Activated CD4-positive, alpha-beta T cell treated with anti-CD3 and anti-CD28 coated beads, Interleukin-2, amount 50 U/mL, for 24 hours (primary cell): ENCODE results near the gene NRG2.

ENCODE experiments used
- DNase-seq, 2 donors: peaks; one replicate each; pipeline ENCODE4 v3.0.0-alpha.2; 2020; ENCODE audit warnings: low read depth in 1 of 2, low spot score in 1 of 2

Gene NRG2

DNA sequence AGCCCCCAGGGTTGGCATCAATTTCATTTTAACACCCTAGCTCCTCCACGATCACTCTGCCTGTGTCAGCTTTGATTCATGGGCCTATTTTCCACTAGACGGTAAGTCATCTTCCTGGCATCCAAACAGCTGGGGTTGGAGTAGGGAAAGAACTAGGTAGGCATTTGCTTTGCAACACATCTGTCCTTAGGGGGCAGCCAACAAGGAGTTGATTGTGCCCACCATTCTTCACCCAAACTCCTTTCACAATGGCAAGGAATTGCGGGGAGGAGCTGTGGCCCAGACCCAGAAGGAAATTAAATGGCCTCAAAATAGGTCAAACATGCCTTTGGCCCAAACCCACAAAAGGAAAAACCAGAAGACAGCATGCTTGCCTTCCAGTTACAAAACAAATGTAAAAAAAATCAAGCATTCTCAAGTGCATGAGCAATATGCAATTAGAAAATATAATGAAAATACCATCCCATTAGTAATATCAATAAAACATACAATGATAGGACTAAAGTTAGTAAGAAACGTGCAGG, 71.8 kb downstream of the NRG2 start:
- DNase-seq = no peak

DNA sequence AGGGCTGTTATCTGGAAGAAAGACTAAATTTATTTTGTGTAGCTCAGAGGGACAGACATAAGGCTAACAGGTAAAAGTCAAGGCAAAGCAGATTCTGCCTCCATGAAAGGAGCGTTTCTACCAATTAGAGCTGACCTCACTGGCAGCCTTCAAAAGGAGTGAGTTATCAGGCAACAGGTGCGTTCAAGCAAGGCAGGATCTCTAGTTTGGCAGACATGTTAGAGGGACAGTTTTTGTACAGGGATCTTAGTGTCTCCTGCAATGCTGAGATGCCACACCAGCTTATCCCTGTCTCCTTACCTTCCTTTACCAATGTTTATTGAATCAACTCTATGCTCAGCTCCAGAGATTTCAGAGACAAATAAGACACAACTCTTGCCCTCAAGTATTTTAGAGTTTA, 73.8 kb downstream of the NRG2 start:
- DNase-seq = no peak

DNA sequence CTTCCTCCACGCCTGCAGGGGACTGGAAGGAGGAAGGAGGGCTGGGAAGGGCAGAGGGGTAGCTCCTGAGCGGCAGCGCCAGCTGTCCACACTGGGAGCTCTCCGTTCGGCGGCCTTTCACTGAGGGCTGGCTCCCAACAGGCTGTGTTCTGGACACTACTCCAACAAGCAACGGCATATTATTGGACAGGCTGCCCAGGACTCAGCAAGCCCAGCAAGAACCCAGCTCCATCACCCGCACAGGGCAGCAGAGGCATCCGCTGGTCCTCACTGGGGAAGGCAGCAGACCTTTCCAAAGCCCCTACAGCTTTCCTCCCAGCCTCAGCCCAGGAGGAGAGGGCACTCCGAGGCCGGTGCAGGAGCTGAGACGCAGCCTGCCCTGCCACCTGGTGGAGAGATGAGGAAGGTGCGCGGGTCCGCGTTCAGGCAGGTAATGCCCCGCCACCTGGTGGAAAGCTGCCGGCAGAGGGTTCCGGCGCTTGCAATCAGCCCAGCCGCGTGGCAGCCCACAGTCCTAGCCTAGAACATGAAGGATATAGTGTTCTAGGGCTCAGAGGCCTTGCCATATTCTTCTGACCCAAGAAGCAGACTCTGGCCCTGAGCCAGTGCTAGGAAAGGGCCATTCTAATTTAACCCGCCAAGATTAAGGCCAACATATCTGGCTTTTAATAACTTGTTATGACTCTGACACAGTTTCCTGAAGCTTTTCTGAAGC, 74.4 kb downstream of the NRG2 start:
- DNase-seq = peak; percentile 84

DNA sequence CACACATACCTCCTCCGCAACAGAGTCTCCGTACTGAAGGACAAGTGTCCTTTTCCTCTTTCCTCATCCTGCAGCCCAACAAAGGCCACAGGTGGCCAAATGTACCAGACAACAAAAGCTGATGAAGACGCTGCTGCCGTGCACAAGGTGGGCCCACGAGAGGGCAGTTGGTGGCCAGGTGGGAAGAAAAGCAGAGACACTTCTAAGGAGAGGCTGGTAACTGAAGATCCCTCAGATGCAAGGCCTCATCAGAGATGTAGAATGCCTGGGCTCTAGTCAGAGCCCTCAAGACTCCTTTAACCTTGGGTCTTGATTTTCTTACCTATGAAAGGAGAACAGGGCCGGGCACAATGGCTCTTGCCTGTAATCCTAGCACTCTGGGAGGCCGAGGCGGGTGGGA, 75.7 kb downstream of the NRG2 start:
- DNase-seq = no peak

DNA sequence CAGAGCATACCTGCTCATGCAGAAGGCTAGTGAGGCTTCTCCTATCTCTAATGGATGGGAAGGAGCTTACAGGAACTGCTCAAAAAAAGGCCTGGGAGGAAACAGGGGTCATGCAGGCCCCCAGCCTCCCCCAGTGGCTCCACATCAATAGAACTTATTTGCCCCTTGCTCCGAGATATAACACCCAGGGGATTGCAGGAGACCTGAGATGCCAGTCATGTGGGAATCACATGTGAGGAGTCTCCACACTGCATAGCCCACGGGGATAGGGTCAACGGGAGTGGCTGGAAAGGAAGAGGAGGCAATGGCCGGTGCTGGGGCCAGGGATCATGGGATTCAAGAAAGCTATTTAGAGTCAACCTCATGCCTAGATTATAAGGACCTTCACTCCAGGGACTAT, 76.2 kb downstream of the NRG2 start:
- no peak for DNase-seq

DNA sequence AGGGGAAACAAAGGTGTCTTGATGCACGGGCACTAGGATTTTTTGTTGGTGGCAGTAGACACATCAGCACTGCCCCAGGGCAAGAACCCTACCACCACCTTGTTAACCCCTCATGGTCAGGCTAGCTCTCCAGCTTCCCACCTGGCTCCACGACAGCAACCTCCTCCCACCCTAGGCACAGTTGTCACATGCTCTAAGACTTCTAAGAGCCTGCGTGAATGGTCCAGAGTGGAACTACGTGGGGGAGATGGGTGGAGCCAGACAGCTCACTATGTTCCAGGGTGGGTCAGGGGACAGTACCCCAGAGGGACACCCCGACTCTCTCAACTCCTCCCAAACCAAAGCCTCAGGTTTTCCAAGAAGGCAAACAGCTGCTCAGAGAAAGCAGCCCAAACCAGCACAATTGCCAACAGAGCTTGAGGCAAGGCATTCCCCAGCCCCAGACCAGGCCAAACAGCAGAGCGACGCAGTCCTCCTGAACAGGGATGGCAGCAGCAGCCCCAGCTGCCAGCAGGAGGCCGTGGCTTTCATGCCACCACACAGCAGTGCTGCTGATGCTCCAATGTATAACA, 78.0 kb downstream of the NRG2 start:
- no peak for DNase-seq

DNA sequence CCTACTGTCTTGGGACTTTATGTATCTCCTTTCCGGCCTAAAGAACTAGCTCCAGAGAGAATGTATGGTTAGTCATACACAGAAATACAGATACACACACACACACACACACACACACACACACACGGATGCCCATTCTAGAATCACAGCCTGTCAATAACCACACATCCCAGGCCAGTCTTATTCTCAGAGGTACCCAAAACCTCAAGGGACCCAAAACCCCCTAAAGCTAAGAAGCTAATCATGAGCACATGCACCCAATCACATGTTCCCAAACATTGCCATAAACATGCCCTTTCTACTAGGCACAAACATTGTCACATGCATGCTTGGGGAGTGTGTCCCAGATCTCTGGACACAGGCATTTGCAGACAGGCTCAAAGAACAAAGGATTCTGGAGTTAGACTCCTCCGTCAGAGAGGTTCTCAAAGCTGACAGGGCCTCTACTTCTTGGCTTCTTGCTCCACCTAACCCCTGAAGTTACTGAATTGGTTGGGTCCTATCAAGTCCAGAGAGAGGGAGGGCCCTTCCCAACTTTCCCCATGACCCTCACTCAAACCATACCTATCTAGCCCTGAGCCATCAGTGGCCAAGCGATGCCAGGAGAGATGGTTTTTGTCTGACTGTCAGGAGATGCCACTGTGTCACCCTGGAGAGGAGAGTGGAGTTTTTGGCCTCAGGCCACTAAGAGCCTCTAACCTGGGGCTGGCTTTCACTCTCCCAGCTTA, 78.7 kb downstream of the NRG2 start:
- DNase-seq = no peak

DNA sequence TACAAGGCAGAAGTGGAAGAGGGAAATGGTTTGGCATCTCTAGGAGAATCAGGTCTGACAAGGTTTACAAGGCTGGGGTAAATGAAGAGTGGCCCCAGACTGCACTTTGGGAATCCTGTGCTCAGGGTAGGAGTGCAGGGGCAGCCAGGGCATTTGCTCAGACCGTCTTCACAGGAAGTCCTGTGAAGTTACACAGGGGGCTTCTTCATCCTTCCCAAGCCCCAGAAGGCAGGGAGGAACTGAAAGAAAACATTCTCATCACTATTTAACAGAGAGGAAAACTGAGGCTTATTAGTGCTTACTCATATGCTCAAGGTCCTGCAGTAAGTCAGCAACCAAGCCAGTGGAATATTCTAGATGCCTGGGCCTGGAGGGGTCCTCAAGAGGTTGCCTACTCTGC, 80.7 kb downstream of the NRG2 start:
- no peak for DNase-seq

DNA sequence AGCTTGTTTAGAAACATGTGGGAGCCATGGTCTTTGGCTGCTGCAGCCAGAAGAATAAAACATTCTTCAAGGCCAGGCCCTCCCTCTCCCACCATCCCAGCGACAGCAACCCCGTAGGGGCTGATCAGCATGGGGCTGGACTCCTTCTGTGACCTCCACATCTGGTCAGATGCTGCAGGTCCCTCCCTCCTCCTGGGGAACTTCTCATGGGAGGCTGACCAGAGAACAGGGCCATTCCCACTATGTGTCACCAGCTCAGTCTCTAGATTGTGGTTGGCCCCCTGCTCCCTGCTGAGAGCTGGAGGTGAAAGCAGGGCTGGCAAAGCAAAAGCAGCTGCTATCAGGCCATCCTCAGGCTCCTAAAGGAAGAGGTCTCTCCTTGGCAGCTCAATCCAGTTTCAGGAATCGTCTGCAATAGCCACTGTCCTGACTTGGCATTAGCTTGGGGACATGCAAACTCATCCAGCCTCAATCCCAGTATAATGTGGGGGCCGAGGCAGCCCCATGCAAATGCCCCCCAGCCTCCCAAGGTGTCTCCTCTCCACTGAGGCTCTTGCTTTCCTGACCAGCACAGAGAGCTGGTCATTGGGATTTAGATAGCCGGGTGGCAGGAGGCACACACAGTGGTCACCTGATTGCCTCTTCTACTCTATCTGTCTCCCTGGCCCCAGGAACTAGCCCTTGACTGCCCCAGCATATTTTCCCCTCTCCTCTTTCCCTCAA, 81.5 kb downstream of the NRG2 start:
- DNase-seq = no peak

DNA sequence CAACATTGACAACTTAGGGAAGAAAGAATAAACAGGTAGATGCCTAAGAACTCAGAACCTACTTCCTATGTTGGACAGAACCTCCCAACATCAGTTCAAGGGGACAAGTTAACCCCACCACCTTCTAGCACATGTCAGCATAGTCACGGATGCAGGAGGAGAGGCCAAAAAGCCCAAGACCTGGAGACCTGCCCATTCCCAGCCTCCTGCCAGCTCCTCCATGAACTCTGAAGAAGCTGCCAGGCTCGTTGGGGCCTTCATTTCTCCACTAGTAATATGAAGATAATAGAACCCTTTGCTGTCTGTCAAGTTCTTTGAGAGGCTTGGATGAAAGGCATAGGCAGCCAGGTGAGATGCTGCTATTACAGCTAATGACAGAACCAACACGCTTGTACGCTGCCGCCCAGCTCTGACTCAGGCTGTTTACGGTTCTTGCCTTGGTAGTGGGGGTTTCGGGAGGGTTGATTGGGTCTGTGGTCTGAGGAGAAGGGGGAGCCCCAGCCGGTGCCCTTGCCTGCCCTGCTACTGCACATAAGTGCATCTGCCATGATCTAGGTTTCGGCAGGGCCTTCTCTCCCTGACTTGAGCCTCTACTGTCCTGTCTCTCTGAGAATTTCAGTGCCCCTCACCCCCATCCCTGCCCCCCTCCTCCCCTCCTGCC, 82.2 kb downstream of the NRG2 start:
- no peak for DNase-seq

DNA sequence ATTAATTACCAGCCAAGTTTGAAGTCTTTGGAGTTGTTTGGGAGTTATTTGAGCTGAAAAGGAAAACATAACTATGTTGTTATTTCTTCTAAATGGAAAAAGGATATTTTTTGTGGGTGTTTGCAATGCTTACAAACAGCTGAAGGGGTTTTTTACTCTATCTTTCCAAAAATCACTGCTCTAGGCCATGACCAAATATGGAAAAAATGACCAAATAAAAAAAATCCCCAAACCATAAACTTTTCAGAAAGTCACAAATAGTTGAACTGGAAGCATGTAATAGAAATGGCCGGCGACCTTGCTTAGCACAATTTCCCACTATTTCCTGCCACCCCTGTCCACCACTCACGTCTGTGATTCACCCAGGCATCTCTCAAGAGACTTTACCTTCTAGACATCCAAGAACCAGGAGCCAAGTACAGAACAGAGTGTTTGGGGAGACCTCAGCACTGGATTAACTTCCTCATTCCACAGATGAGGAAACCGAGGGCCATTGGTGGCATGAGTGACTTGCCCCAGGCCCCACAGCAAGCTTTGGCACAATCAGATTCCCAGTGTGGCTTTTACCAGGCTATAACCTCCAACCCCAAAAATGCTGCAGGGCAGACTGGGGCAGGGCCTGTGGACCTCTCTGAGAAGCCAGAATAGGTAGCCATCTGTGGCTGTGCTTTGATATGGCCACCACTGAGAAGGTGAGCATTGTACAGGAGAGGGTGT, 84.5 kb downstream of the NRG2 start:
- no peak for DNase-seq

DNA sequence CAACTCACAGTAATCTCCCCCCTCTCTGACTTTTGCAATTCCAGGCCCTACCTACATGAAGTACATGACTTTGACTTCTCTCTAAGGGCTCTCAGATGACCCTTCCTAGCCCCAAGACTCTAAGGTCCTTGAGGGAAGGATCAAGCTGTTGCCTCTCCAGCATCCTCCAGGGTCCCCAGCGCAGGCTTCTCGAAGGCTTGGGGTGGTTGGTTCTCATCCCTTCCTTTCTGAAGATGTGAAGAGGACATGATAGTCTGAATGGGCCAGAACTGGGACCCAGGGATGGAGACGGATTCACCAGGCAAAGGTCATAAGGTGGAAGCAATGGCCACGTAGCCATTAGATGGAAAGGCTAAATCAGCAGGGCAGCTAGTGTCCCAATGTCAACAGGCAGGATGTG, 86.8 kb downstream of the NRG2 start:
- DNase-seq = no peak

DNA sequence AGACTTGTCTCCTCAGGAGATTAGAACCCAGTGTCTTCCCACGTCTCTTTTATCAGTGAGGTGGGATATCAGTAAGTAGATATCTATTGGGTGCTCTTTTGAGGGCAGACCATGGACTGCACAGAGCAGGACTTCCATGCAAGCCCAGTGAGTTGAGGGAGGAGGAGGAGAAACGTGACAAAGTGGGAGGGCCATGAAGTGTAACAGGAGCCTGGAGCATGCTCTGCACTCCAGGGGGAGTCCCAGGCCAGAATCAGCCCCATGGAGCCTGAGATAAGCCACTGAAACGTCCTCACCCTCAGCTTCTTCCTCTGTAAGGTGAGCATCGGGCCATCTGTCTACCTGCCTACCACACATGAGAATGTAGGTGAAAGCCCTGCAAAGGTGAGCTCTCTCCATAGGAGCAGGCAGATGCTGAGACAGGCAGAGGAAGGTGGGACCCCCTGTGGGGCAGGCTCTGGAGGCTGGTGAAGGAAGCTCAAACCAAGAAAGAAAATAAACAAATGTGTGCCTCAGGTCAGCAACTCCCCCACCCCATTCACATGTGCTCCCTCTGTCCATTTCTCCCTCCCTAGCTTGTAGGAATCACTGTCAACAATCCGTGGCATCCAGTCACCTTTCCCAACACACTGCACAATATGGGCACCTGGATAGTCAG, 87.4 kb downstream of the NRG2 start:
- DNase-seq = no peak

DNA sequence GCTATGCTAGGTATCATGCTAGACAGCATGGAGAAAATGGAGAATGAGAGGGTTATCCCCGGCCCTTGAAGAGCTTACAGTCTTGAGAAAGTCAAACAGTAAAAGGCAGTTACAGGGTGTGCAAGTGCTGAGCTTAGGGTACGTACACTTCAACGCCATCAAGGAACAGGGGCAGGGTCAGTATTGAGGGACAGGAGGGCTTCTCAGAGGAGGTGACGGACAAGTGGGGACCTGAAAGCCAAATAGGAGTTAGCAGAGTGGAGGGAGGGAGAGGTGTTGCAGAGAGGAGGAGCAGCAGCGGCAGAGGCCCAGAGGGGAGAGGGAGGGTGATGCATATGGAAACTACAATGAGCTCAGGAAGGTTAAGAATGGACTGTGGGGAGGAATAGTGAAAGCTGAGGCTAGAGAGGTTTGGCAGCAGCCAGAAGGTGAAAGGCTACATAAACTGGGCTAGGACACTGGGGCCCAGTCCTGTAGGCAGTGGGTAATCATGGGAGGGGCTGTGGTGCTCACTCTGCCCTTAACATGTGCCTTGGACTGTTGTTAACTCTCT, 88.0 kb downstream of the NRG2 start:
- DNase-seq = no peak

DNA sequence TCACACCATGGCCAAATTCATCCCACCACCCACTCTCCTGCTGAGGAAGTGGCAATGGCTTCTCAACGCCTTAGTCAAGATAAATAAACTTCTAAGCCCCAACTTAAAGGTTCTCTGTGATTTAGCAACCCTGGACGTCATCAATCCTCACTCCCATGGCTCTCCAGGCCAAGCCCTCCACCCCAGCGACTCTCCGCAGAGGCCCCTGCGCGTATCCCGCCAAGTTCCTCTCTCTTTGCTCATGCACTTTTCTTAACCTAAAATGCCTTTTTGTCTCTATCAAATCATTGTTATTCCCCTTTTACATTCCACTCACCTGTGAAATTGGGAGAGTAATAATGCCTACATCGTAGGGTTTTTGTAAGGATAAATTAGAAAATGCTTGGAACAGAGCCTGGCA, 88.6 kb downstream of the NRG2 start:
- no peak for DNase-seq

DNA sequence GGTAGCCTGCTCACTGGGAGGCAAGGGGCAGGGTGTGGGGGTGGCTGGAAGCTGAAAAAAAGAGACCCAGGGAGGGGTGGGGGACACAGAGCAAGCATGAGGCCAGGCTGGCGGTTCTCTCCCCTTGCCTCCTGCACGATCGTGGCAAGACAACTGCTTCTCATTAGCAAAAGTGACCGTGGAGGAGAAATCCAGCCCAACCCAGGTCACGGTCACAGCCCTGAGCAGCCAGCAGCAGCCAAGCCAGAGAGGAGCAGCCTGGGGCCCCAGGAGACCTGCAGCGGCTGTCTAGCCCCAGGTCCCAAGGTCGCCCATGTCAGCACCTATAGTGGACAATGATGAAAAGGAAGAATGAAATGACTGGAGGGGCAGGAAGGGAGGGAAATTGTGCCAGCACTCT, 89.1 kb downstream of the NRG2 start:
- DNase-seq = no peak

DNA sequence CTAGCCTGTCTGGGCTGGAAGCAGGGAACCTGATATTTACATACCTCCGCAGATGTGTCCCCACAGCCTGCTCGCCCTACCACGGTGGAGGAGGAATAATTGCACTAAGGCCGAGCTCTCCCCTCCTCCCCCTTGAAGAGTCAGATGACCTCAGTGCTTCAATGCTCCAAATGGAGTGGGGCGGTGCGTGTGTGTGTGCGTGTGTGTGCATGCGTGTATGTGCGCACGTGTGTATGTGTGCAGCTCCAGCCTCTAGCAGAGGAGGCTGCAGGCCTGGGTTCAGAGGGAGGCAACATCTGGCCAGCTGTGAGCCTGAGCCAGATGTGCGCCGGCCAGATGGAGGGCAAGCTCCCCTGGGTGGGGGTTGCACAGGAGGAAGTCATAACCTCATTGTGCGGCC, 90.5 kb downstream of the NRG2 start:
- no peak for DNase-seq

DNA sequence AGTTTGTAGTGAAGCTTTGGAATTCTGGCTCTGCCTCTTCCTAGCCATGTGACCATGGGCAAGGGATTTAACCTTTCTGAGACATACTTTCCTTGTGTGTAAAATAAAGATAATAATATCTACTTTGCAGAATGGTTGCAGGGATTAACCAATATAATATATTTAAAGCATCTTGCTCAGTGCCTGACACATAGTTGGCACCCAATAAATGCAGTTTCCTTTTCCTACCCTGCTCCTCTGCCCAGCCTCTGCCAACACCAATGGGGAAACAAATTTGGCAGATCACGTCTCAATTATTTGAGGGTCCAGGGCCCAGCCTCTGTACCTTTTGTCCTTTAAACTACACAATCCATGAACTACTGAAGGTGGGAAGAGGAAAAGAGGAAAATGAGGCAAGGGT, 91.1 kb downstream of the NRG2 start:
- no peak for DNase-seq

DNA sequence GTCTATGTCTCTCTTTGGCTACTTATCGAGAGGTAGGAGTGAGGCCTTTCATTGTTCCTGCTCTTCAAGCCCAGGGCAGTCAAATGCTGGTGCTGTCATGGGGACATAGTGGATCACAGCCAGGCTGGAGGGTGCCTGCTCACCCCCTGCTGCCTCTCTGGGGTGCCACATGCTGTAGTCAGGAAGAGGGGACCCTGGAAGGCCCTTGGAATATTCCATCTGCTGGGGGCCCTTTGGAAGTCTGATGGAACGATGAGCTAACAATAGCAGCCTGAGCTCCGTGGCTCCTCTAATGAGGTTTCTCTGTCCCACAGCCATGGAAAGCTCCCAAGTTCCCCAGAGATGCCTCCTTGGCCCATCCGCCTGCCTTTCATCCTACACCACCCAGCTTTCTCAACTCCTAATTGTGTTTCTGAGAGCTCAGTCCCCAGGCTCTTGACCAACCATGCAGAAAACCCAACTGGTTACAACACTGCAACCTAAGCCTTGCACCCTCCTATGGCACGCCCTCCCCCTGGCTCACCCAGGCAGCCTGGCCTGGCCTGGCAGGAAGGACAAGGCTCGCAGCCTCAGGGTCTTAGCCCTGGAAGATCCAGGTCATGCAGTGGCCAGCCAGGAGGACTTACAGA, 91.7 kb downstream of the NRG2 start:
- DNase-seq = no peak
